ENCODE measurements around the gene C3orf20. TPM values are rescaled to one million over a fixed set of nuclear protein-coding genes. Genes with fewer than 3 reads are reported as not detected.

C3orf20 gene
- total and polyA plus RNA-seq, 4 donors, result 0.16 to 0.30 TPM; not detected in 2

DNA sequence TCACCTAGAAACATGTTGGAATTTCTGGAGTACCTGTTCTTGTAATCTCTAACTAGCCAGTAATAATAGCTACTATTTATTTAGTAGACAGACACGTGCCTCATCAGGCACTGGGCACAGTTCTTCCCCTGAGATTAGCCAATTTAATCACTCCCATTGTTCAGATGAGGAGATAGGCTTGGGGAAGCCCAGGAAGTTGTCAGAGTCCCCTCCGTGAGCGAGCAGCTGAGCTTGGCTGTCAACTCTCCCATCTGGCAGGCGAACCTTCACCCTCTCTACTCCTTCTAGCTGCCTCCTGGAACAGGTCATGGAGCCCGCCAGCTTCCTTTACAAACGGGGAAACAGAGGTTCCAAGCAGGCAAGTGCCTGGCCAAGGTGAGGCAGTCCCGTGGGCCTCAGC lies 112.7 kb downstream of the C3orf20 start:
- H3K4me1 ChIP-seq (ENCODE audit: control insufficient read depth in 1 of 2, insufficient read depth in 2 of 2, low read length in 2 of 2), result no peaks in the 10 kb centered on the region
- no peaks in the 10 kb centered on the region for H3K36me3 ChIP-seq (ENCODE audit: control insufficient read depth in 1 of 2, insufficient read depth in 2 of 2, low read length in 1 of 2)
- WGBS, 2 donors, result 28 to 34% methylated on average over 7 of the region's 7 CpGs
- ATAC-seq (ENCODE audit: low FRiP score) (no peak), DNase-seq (peak in 1 of 2 donors; percentile 30)
- H3K9me3 ChIP-seq (ENCODE audit: control insufficient read depth, low read length), result no peaks in the 10 kb centered on the region
- no peaks in the 10 kb centered on the region for H3K27me3 ChIP-seq (ENCODE audit: control insufficient read depth in 1 of 2, insufficient read depth in 2 of 2, low read length in 1 of 2)
- intact Hi-C loops (cut with DNase I), result loop anchor here in 1 of 2 donors (10.0 kb wide), 1 partner anchor 113 kb away; the partner anchor contains the start of gene C3orf20
- no peak overlapping the region for H3K27ac ChIP-seq (ENCODE audit: low read depth in 1 of 2, low read length in 2 of 2)
- H3K4me3 ChIP-seq (ENCODE audit: low read length in 2 of 2), result no peak overlapping the region

DNA sequence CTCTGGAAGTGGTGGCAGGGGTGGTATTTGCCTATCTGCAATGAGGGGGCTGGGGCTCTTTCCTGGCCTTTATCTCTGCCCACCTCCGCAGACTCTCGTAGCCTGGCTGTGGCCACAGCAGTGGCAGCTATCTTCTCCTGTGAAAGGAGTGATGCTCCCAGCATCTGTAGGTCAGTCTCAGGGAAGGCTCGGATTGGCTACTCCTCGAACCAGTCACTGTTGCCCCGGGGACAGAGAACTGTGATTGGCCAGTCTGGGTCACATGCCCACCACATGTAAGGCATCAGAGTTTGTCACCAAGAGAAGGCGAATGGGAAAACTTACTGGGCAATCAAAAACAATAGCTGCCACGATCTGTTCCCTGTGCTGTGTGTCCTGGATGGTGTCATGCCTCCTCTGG lies 113.7 kb downstream of the C3orf20 start:
- ATAC-seq (ENCODE audit: low FRiP score), result no peak
- intact Hi-C loops (cut with DNase I), result loop anchor here in 1 of 2 donors (10.0 kb wide), 1 partner anchor 114 kb away; the partner anchor contains the start of gene C3orf20
- Histone ChIP-seq H3K36me3 (ENCODE audit: control insufficient read depth in 1 of 2, insufficient read depth in 2 of 2, low read length in 1 of 2) (no peaks in the 10 kb centered on the region), H3K27me3 (ENCODE audit: control insufficient read depth in 1 of 2, insufficient read depth in 2 of 2, low read length in 1 of 2) (no peaks in the 10 kb centered on the region), H3K27ac (ENCODE audit: low read depth in 1 of 2, low read length in 2 of 2) (no peak overlapping the region), H3K4me1 (ENCODE audit: control insufficient read depth in 1 of 2, insufficient read depth in 2 of 2, low read length in 2 of 2) (no peaks in the 10 kb centered on the region), H3K9me3 (ENCODE audit: control insufficient read depth, low read length) (no peaks in the 10 kb centered on the region), H3K4me3 (ENCODE audit: low read length in 2 of 2) (no peak overlapping the region)
- WGBS, 2 donors, result 94 to 97% methylated on average over 7 of the region's 7 CpGs
- DNase-seq, result peak in 1 of 2 donors; percentile 41

DNA sequence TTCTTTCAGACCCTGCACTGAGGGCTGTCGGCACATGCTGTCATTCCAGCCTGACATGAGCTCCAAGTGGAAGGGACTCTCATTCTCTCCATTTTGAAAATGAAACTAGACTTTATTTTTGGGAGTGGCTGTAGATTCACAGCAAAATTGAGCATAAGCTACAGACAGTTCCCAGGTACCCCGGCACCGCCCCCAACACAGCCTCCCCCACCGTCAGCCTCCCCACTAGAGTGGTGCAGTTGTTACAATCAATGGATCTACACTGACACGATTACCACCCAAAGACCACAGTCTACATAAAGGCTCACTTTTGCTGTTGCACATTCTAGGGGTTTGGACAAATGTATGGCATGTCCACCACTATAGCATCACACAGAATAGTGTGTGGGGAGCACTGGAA lies 114.3 kb downstream of the C3orf20 start:
- intact Hi-C loops (cut with DNase I), result loop anchor here in 1 of 2 donors (10.0 kb wide), 1 partner anchor 114 kb away; the partner anchor contains the start of gene C3orf20
- WGBS, 2 donors, result 79 to 83% methylated on average over 5 of the region's 5 CpGs
- H3K27me3 ChIP-seq (ENCODE audit: control insufficient read depth in 1 of 2, insufficient read depth in 2 of 2, low read length in 1 of 2), result no peaks in the 10 kb centered on the region

DNA sequence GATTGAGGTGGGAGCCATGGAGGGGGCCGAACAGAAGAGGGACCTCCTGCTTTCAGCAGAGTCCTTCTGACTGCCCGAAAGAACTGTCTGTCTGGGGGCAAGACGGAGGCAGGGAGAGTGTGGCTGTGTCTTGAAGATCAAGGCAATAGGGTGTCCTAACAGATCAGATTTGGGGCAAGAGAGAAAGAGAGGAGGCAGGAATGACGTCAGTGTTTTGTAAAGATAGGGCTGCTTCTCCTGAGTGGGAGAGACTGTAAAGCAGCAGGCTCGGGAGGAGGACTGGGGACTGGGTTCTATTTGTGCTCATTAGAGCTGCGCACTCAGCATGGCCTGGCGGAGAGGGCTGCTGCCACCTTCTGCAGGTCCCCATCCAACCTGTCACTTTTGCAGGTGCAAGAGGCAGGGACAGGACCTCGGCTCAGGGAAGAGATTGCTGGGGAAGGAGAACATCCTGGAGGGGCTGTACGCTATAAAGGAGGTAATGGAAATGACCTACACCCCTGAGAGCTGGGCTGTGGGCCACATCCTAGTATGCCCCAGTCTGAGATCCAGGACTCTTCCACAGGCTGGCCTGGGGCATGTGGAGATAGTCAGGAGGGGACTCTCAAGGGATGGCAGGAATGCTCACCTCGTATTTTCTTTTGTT lies 114.8 kb downstream of the C3orf20 start:
- no peak for ATAC-seq (ENCODE audit: low FRiP score)
- Histone ChIP-seq H3K4me3 (ENCODE audit: low read length in 2 of 2) (no peak overlapping the region), H3K4me1 (ENCODE audit: control insufficient read depth in 1 of 2, insufficient read depth in 2 of 2, low read length in 2 of 2) (no peaks in the 10 kb centered on the region), H3K27me3 (ENCODE audit: control insufficient read depth in 1 of 2, insufficient read depth in 2 of 2, low read length in 1 of 2) (no peaks in the 10 kb centered on the region), H3K36me3 (ENCODE audit: control insufficient read depth in 1 of 2, insufficient read depth in 2 of 2, low read length in 1 of 2) (no peaks in the 10 kb centered on the region), H3K27ac (ENCODE audit: low read depth in 1 of 2, low read length in 2 of 2) (no peak overlapping the region), H3K9me3 (ENCODE audit: control insufficient read depth, low read length) (no peaks in the 10 kb centered on the region)
- 78 to 79% methylated on average over 10 of the region's 10 CpGs for WGBS, 2 donors
- intact Hi-C loops (cut with DNase I), result loop anchor here in 1 of 2 donors (10.0 kb wide), 1 partner anchor 115 kb away; the partner anchor contains the start of gene C3orf20
- DNase-seq, result peak; percentile 9 to 42

More for the DNA sequence above, 114.3 kb downstream of the C3orf20 start:
- H3K4me3 ChIP-seq (ENCODE audit: low read length in 2 of 2), result no peak overlapping the region
- no peak for ATAC-seq (ENCODE audit: low FRiP score)
- no peaks in the 10 kb centered on the region for H3K4me1 ChIP-seq (ENCODE audit: control insufficient read depth in 1 of 2, insufficient read depth in 2 of 2, low read length in 2 of 2)
- H3K27ac ChIP-seq (ENCODE audit: low read depth in 1 of 2, low read length in 2 of 2), result no peak overlapping the region
- H3K36me3 ChIP-seq (ENCODE audit: control insufficient read depth in 1 of 2, insufficient read depth in 2 of 2, low read length in 1 of 2), result no peaks in the 10 kb centered on the region
- peak; percentile 17 to 18 for DNase-seq
- no peaks in the 10 kb centered on the region for H3K9me3 ChIP-seq (ENCODE audit: control insufficient read depth, low read length)

DNA sequence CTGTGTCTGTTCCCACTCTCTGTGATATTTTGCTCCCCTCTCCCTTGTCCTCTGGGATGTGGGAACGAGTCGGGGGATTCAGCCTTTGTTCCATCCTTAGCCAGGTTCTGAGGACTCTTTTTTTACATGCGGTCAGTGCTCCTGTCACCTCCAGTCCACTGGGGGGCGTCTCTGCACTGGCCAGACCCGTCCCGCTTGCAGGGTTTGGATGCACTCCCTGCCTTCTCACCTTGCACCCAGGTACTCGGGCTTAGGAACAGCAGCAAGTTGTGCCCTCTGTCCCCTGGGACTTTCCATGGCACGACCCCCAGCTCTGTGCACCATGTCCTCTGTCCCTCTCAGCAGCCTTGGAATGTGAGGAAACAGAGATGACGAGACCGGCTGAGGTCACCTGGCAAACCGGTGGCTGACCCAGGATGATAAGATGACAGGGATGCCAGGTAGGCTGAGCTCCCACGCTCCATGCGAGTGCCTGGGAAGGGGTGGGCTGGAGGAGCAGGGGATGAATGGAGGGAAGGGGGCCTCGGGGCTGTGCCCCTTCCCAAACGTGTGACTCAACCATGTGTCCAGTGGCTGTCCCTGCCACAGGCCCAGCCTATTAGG lies 116.5 kb downstream of the C3orf20 start:
- no peak overlapping the region for H3K27ac ChIP-seq (ENCODE audit: low read depth in 1 of 2, low read length in 2 of 2)
- 32 to 34% methylated on average over 15 of the region's 15 CpGs for WGBS, 2 donors
- peak; percentile 70 for ATAC-seq (ENCODE audit: low FRiP score)
- intact Hi-C loops (cut with DNase I), result loop anchor here in 1 of 2 donors (1.0 kb wide), 1 partner anchor 130 kb away; no protein-coding TSS in a partner anchor
- H3K36me3 ChIP-seq (ENCODE audit: control insufficient read depth in 1 of 2, insufficient read depth in 2 of 2, low read length in 1 of 2), result no peaks in the 10 kb centered on the region
- no peak overlapping the region for H3K4me3 ChIP-seq (ENCODE audit: low read length in 2 of 2)
- peak; percentile 67 to 86 for DNase-seq
- no peaks in the 10 kb centered on the region for H3K9me3 ChIP-seq (ENCODE audit: control insufficient read depth, low read length)
- H3K4me1 ChIP-seq (ENCODE audit: control insufficient read depth in 1 of 2, insufficient read depth in 2 of 2, low read length in 2 of 2), result no peaks in the 10 kb centered on the region
- no peaks in the 10 kb centered on the region for H3K27me3 ChIP-seq (ENCODE audit: control insufficient read depth in 1 of 2, insufficient read depth in 2 of 2, low read length in 1 of 2)

DNA sequence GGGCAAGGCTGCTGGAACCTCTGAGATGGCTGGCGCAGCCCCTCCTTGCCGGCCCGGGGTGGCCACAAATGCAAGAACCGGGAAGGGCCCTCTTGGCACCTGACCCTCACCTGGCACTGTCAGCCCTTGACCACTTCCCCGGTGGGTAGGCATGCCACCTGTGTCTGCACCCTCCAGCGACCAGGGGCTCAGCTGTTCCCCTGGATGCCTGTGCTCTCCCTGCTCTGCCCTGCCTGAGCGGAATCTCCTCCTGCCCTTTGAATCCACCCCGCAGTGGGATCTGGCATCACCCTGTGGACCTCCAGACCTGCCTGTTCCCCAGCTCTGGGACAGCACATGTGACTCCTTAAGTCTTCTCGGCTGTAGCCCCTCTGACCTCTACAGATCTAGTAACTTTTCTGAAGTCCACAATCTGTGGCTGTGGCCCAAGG lies 117.8 kb downstream of the C3orf20 start:
- ATAC-seq (ENCODE audit: low FRiP score) (no peak), DNase-seq (peak in 1 of 2 donors; percentile 70)
- Histone ChIP-seq H3K4me3 (ENCODE audit: low read length in 2 of 2) (no peak overlapping the region), H3K4me1 (ENCODE audit: control insufficient read depth in 1 of 2, insufficient read depth in 2 of 2, low read length in 2 of 2) (no peaks in the 10 kb centered on the region), H3K36me3 (ENCODE audit: control insufficient read depth in 1 of 2, insufficient read depth in 2 of 2, low read length in 1 of 2) (no peaks in the 10 kb centered on the region), H3K27ac (ENCODE audit: low read depth in 1 of 2, low read length in 2 of 2) (no peak overlapping the region), H3K27me3 (ENCODE audit: control insufficient read depth in 1 of 2, insufficient read depth in 2 of 2, low read length in 1 of 2) (no peaks in the 10 kb centered on the region), H3K9me3 (ENCODE audit: control insufficient read depth, low read length) (no peaks in the 10 kb centered on the region)
- intact Hi-C loops (cut with DNase I), result no loop called here
- WGBS, 2 donors, result 94 to 98% methylated on average over 9 of the region's 9 CpGs

DNA sequence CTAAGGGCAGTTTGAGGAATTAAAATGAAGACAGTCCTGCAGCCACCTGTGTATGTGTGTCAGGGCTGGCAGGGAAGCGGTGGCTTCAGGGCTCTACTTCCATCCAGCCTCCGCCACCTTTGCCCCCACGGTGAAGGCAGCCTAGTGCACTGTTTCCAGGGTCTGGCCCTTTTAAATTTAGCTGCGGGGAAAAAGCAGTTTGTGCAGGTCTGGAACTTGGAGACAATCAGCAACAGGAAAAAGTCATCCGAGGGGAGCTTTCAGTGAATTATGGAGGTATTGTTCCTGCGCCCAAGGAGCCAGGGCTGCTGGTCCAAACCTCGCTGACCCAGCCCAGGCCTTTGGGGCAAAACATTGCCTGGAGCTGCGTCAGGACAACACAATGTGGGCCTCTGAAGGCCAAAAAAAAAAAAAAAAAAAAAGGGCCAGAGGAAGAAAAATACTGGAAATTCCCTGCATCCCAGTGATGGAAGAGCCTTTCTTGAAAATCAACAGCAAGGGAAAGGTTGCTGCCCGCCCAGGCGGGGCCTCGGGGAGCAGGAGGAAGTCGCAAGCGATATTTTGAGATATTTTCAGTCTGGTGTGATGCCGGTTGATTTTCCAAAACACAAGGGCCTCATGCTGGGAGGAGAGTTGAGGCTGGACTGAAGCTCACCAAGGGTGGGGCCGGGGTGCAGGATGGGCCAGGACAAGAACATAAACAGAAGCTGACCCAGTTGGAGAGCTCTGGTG lies 118.4 kb downstream of the C3orf20 start:
- WGBS, 2 donors, result 64 to 72% methylated on average over 15 of the region's 15 CpGs
- no peaks in the 10 kb centered on the region for H3K9me3 ChIP-seq (ENCODE audit: control insufficient read depth, low read length)
- H3K36me3 ChIP-seq (ENCODE audit: control insufficient read depth in 1 of 2, insufficient read depth in 2 of 2, low read length in 1 of 2), result no peaks in the 10 kb centered on the region
- no peaks in the 10 kb centered on the region for H3K27me3 ChIP-seq (ENCODE audit: control insufficient read depth in 1 of 2, insufficient read depth in 2 of 2, low read length in 1 of 2)
- ATAC-seq (ENCODE audit: low FRiP score), result peak; percentile 74
- H3K4me3 ChIP-seq (ENCODE audit: low read length in 2 of 2), result no peak overlapping the region
- H3K27ac ChIP-seq (ENCODE audit: low read depth in 1 of 2, low read length in 2 of 2), result no peak overlapping the region
- peak; percentile 65 to 77 for DNase-seq
- intact Hi-C loops (cut with DNase I), result no loop called here
- no peaks in the 10 kb centered on the region for H3K4me1 ChIP-seq (ENCODE audit: control insufficient read depth in 1 of 2, insufficient read depth in 2 of 2, low read length in 2 of 2)

DNA sequence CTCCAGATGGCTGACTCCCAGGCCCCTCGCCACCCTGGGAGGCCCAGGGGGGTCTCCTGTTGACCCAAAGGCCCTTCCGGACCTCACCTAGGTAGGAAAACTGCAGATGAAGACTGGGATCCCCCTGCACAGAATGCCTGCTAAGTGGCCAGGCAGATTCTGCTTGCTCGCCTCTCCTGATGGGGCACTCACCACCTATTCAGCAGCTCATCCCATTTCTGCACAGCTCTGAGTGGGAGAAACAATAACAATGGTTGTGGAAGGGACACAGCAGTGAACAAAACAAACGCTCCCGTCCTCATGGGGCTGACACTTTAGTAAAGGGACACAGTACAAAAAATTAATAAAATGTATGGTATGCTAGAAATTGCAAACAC lies 118.9 kb downstream of the C3orf20 start:
- Histone ChIP-seq H3K36me3 (ENCODE audit: control insufficient read depth in 1 of 2, insufficient read depth in 2 of 2, low read length in 1 of 2) (no peaks in the 10 kb centered on the region), H3K27me3 (ENCODE audit: control insufficient read depth in 1 of 2, insufficient read depth in 2 of 2, low read length in 1 of 2) (no peaks in the 10 kb centered on the region), H3K27ac (ENCODE audit: low read depth in 1 of 2, low read length in 2 of 2) (no peak overlapping the region), H3K4me1 (ENCODE audit: control insufficient read depth in 1 of 2, insufficient read depth in 2 of 2, low read length in 2 of 2) (no peaks in the 10 kb centered on the region), H3K4me3 (ENCODE audit: low read length in 2 of 2) (no peak overlapping the region), H3K9me3 (ENCODE audit: control insufficient read depth, low read length) (no peaks in the 10 kb centered on the region)
- WGBS, 2 donors, result 84% methylated on average over 5 of the region's 5 CpGs
- DNase-seq, result no peak
- intact Hi-C loops (cut with DNase I), result no loop called here
- ATAC-seq (ENCODE audit: low FRiP score), result no peak
